Measurements from ENCODE around the gene GOLPH3.
"Not testable (repeated sequence)": the region's sequence is repeated elsewhere in the genome, so short reads cannot be mapped to it uniquely, and the experiment has no call there.

GOLPH3 gene

DNA sequence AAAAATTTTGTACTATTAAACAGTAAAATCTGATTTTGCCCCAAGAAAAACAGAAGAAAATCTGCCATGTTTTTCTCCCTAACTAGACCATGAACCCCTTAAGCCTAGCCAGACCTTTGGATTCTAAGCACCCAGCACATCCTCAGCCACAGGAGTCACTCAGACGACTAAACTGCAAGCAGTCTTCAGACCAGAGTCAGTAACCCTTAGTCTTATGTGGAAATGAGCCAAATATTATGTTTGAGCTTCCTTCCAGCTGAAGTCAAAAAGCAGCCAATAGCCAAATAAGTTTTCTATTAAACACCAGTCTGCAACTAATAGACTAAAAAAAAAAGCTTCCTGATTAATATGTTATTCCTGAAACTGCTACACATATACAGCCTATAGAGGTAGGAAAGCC, 47.4 kb downstream of the GOLPH3 start:
- WGBS, 2 donors (ENCODE audit: extremely low coverage in 2 of 2, insufficient read length in 2 of 2, insufficient replicate concordance in 1 of 2) = no CpG with 5 or more reads among the region's 1 CpG
- H4K8ac ChIP-seq (ENCODE audit: low read depth, low read length) = no peak overlapping the region
- H3K18ac ChIP-seq (ENCODE audit: low read length) = no peak overlapping the region
- no peaks in the 10 kb centered on the region for H3K9me3 ChIP-seq (replicated peaks in 1 of 2; ENCODE audit: control insufficient read depth in 2 of 2, insufficient read depth in 1 of 2, low read depth in 1 of 2, low read length in 2 of 2)
- no peak overlapping the region for H3K14ac ChIP-seq (ENCODE audit: low read length)
- no peak overlapping the region for H2AFZ ChIP-seq (ENCODE audit: low read length)
- no peaks in the 10 kb centered on the region for H3K4me1 ChIP-seq (ENCODE audit: control insufficient read depth in 2 of 2, insufficient read depth in 1 of 2, low read depth in 1 of 2, low read length in 2 of 2)
- no peak overlapping the region for H3K4ac ChIP-seq (ENCODE audit: low read length)
- H2BK120ac ChIP-seq (ENCODE audit: low read depth, low read length) = no peak overlapping the region
- no peak for DNase-seq (ENCODE audit: low spot score)
- H4K91ac ChIP-seq (ENCODE audit: low read depth, low read length, poor library complexity) = no peak overlapping the region
- no peaks in the 10 kb centered on the region for H3K27me3 ChIP-seq (ENCODE audit: control insufficient read depth in 3 of 3, insufficient read depth in 3 of 3, low read depth in 1 of 3, low read length in 3 of 3)
- no peak overlapping the region for H3K9ac ChIP-seq (ENCODE audit: low read depth, low read length, poor library complexity)
- no peak overlapping the region for H2BK5ac ChIP-seq (ENCODE audit: low read length)
- H2AK5ac ChIP-seq (ENCODE audit: low read depth, low read length) = no peak overlapping the region
- H2BK12ac ChIP-seq (ENCODE audit: low read length) = no peak overlapping the region
- H3K4me2 ChIP-seq (ENCODE audit: insufficient read depth, low read length, poor library complexity, severe bottlenecking) = no peak overlapping the region
- no peaks in the 10 kb centered on the region for H3K79me1 ChIP-seq (ENCODE audit: low read depth, low read length)
- no peak overlapping the region for H2BK15ac ChIP-seq (ENCODE audit: low read length)
- H3K36me3 ChIP-seq (replicated peaks in 1 of 2; ENCODE audit: control insufficient read depth in 2 of 2, insufficient read depth in 2 of 2, low read length in 2 of 2) = peaks cover 13 to 99% of the 10 kb centered on the region in 2 donors
- no peak overlapping the region for H3K4me3 ChIP-seq (ENCODE audit: low read length in 2 of 2)
- H3K27ac ChIP-seq (replicated peaks; ENCODE audit: low read length) = no peak overlapping the region
- H3K23ac ChIP-seq (ENCODE audit: low read depth, low read length, poor library complexity) = no peak overlapping the region

DNA sequence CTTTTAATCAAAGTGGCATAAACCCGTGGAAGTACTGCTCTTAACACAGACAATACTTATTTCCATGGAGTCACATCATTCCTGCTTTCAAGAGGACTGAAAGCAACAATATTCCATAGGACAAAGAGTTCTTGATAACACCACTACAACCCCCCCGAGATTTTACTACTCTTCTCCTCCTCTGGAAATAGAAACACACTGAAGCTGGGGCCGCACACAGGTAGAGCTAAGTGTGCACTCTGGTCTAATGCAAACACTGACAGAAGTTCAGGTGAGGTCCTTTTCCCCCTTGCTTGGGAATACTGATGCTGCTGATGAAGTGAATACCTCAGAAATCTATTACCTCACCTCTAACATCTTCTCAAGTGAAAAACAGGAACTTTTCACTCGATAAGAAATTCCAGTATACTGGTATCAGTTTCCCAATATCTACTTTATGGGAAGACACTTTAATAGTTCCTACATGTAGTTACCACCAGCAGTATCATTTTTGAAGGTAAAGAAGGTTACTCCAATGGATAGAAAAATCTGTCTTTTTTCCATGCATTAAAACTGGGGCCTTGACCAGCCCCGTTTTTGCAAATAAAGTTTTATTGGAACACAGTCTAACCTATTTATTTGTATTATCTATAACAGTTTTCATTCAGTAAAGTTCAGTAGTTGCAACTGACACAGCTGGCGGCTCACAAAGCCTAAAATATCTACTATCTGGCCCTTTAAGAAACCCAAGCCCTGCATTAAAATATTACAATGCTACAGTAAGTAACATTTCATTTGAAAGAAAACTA, 50.0 kb downstream of the GOLPH3 start:
- no peak overlapping the region for H4K8ac ChIP-seq (ENCODE audit: low read depth, low read length)
- no peaks in the 10 kb centered on the region for H3K79me1 ChIP-seq (ENCODE audit: low read depth, low read length)
- H2AK5ac ChIP-seq (ENCODE audit: low read depth, low read length) = no peak overlapping the region
- H3K4me2 ChIP-seq (ENCODE audit: insufficient read depth, low read length, poor library complexity, severe bottlenecking) = no peak overlapping the region
- H3K18ac ChIP-seq (ENCODE audit: low read length) = no peak overlapping the region
- H2BK12ac ChIP-seq (ENCODE audit: low read length) = no peak overlapping the region
- no peak overlapping the region for H3K23ac ChIP-seq (ENCODE audit: low read depth, low read length, poor library complexity)
- no peak overlapping the region for H4K91ac ChIP-seq (ENCODE audit: low read depth, low read length, poor library complexity)
- no peak overlapping the region for H3K4ac ChIP-seq (ENCODE audit: low read length)
- H3K4me1 ChIP-seq (ENCODE audit: control insufficient read depth in 2 of 2, insufficient read depth in 1 of 2, low read depth in 1 of 2, low read length in 2 of 2) = no peaks in the 10 kb centered on the region
- H3K27me3 ChIP-seq (ENCODE audit: control insufficient read depth in 3 of 3, insufficient read depth in 3 of 3, low read depth in 1 of 3, low read length in 3 of 3) = no peaks in the 10 kb centered on the region
- peaks cover 16 to 99% of the 10 kb centered on the region in 2 donors for H3K36me3 ChIP-seq (replicated peaks in 1 of 2; ENCODE audit: control insufficient read depth in 2 of 2, insufficient read depth in 2 of 2, low read length in 2 of 2)
- no peak overlapping the region for H2BK120ac ChIP-seq (ENCODE audit: low read depth, low read length)
- no peaks in the 10 kb centered on the region for H3K9me3 ChIP-seq (replicated peaks in 1 of 2; ENCODE audit: control insufficient read depth in 2 of 2, insufficient read depth in 1 of 2, low read depth in 1 of 2, low read length in 2 of 2)
- no peak overlapping the region for H2BK15ac ChIP-seq (ENCODE audit: low read length)
- H2AFZ ChIP-seq (ENCODE audit: low read length) = no peak overlapping the region
- no peak overlapping the region for H3K4me3 ChIP-seq (ENCODE audit: low read length in 2 of 2)
- H2BK5ac ChIP-seq (ENCODE audit: low read length) = no peak overlapping the region
- no peak overlapping the region for H3K9ac ChIP-seq (ENCODE audit: low read depth, low read length, poor library complexity)
- H3K27ac ChIP-seq (replicated peaks; ENCODE audit: low read length) = no peak overlapping the region
- no peak for DNase-seq (ENCODE audit: low spot score)
- no peak overlapping the region for H3K14ac ChIP-seq (ENCODE audit: low read length)
- no CpG with 5 or more reads among the region's 6 CpGs for WGBS, 2 donors (ENCODE audit: extremely low coverage in 2 of 2, insufficient read length in 2 of 2, insufficient replicate concordance in 1 of 2)

DNA sequence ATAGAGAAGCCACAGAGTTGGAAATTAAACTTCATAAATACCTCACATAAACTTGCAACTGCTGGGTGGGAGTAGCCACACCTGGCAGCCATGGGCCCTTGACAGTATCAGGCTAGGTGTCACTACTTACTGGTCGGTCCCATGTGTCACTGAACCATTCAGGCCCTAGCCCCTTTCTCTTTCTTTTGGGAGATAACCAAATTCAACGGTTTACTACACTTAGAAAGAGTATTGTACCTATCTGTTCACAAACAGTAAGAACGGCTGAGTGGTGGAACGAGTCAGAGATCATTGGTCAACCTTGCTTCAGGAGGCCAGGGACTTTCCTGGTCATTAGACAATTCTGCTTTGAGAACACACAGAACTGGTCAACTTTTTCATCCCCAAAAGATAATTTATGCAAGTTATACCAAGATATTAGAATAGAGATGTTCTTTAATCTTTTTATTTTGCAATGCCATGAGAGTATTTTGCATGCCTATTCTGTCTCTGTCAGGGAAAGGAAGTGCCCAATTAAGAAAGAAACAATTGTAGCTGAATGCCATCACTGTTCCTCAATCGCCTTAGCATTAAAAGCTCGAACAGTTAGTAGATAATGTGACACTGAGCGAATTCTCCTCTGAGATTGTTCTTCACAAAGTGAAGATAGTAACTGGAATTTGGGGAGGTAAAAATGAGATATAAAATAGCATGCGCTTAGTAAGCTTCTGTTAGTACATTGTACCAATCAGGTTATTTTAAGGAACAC, 50.9 kb downstream of the GOLPH3 start:
- Histone ChIP-seq H2BK15ac (ENCODE audit: low read length) (no peak overlapping the region), H2AFZ (ENCODE audit: low read length) (no peak overlapping the region), H3K4me3 (ENCODE audit: low read length in 2 of 2) (no peak overlapping the region), H3K36me3 (replicated peaks in 1 of 2; ENCODE audit: control insufficient read depth in 2 of 2, insufficient read depth in 2 of 2, low read length in 2 of 2) (peaks cover 16 to 92% of the 10 kb centered on the region in 2 donors), H3K9me3 (replicated peaks in 1 of 2; ENCODE audit: control insufficient read depth in 2 of 2, insufficient read depth in 1 of 2, low read depth in 1 of 2, low read length in 2 of 2) (no peaks in the 10 kb centered on the region), H3K4ac (ENCODE audit: low read length) (no peak overlapping the region), H3K79me1 (ENCODE audit: low read depth, low read length) (no peaks in the 10 kb centered on the region), H3K4me2 (ENCODE audit: insufficient read depth, low read length, poor library complexity, severe bottlenecking) (no peak overlapping the region), H4K8ac (ENCODE audit: low read depth, low read length) (no peak overlapping the region), H3K14ac (ENCODE audit: low read length) (no peak overlapping the region), H3K18ac (ENCODE audit: low read length) (no peak overlapping the region), H2BK120ac (ENCODE audit: low read depth, low read length) (no peak overlapping the region), H2BK12ac (ENCODE audit: low read length) (no peak overlapping the region), H4K91ac (ENCODE audit: low read depth, low read length, poor library complexity) (no peak overlapping the region), H3K27ac (replicated peaks; ENCODE audit: low read length) (no peak overlapping the region), H2AK5ac (ENCODE audit: low read depth, low read length) (no peak overlapping the region), H3K27me3 (ENCODE audit: control insufficient read depth in 3 of 3, insufficient read depth in 3 of 3, low read depth in 1 of 3, low read length in 3 of 3) (no peaks in the 10 kb centered on the region), H3K4me1 (ENCODE audit: control insufficient read depth in 2 of 2, insufficient read depth in 1 of 2, low read depth in 1 of 2, low read length in 2 of 2) (no peaks in the 10 kb centered on the region), H3K23ac (ENCODE audit: low read depth, low read length, poor library complexity) (no peak overlapping the region), H3K9ac (ENCODE audit: low read depth, low read length, poor library complexity) (no peak overlapping the region), H2BK5ac (ENCODE audit: low read length) (no peak overlapping the region)
- DNase-seq (ENCODE audit: low spot score) = no peak
- WGBS, 2 donors (ENCODE audit: extremely low coverage in 2 of 2, insufficient read length in 2 of 2, insufficient replicate concordance in 1 of 2) = no CpG with 5 or more reads among the region's 8 CpGs

DNA sequence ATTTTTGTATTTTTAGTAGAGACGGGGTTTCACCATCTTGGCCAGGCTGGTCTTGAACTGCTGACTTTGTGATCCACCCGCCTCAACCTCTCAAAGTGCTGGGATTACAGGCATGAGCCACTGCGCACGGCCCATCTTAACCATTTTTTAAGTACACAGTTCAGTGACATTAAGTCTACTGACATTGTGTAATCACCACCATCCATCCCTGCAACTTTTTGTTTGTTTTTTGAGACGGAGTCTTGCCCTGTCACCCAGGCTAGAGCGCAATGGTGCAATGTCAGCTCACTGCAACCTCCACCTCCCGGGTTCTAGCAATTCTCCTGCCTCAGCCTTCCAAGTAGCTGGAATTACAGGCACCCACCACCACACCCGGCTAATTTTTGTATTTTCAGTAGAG, 55.2 kb downstream of the GOLPH3 start:
- H3K14ac ChIP-seq (ENCODE audit: low read length) = not testable (repeated sequence)

More for the DNA sequence above, 55.2 kb downstream of the GOLPH3 start:
- H3K4me2 ChIP-seq (ENCODE audit: insufficient read depth, low read length, poor library complexity, severe bottlenecking); H3K4ac ChIP-seq (ENCODE audit: low read length); H2AFZ ChIP-seq (ENCODE audit: low read length); H2BK5ac ChIP-seq (ENCODE audit: low read length); H2BK120ac ChIP-seq (ENCODE audit: low read depth, low read length); DNase-seq (ENCODE audit: low spot score); H3K9me3 ChIP-seq (replicated peaks in 1 of 2; ENCODE audit: control insufficient read depth in 2 of 2, insufficient read depth in 1 of 2, low read depth in 1 of 2, low read length in 2 of 2); H3K79me1 ChIP-seq (ENCODE audit: low read depth, low read length); H3K4me3 ChIP-seq (ENCODE audit: low read length in 2 of 2); H3K27me3 ChIP-seq (ENCODE audit: control insufficient read depth in 3 of 3, insufficient read depth in 3 of 3, low read depth in 1 of 3, low read length in 3 of 3); H2BK12ac ChIP-seq (ENCODE audit: low read length); H3K9ac ChIP-seq (ENCODE audit: low read depth, low read length, poor library complexity); H4K8ac ChIP-seq (ENCODE audit: low read depth, low read length); H4K91ac ChIP-seq (ENCODE audit: low read depth, low read length, poor library complexity); H3K18ac ChIP-seq (ENCODE audit: low read length); H2AK5ac ChIP-seq (ENCODE audit: low read depth, low read length); H3K27ac ChIP-seq (replicated peaks; ENCODE audit: low read length); H3K4me1 ChIP-seq (ENCODE audit: control insufficient read depth in 2 of 2, insufficient read depth in 1 of 2, low read depth in 1 of 2, low read length in 2 of 2); H2BK15ac ChIP-seq (ENCODE audit: low read length); H3K23ac ChIP-seq (ENCODE audit: low read depth, low read length, poor library complexity): not testable (repeated sequence)
- WGBS, 2 donors (ENCODE audit: extremely low coverage in 2 of 2, insufficient read length in 2 of 2, insufficient replicate concordance in 1 of 2) = no CpG with 5 or more reads among the region's 8 CpGs
- H3K36me3 ChIP-seq (replicated peaks in 1 of 2; ENCODE audit: control insufficient read depth in 2 of 2, insufficient read depth in 2 of 2, low read length in 2 of 2) = peaks cover 11 to 86% of the 10 kb centered on the region in 2 donors
